Upper lobe of left lung (tissue), 4 donors: ENCODE results near the gene IAPP.
"Not testable (repeated sequence)": the region's sequence is repeated elsewhere in the genome, so short reads cannot be mapped to it uniquely, and the experiment has no call there.

ENCODE experiments used
- EP300 ChIP-seq, 4 donors: sonication (generic); formaldehyde crosslinking; IDR thresholded peaks; one replicate each; pipeline ENCODE4 v1.5.1; 2017; ENCODE audit warnings: antibody characterized with exemption in 4 of 4, control low read depth in 2 of 4
- POLR2A ChIP-seq, 4 donors: fragments of 450-650 bp; IDR thresholded peaks; one replicate each; pipeline ENCODE4 v1.5.1; 2016 to 2017; ENCODE audit warnings: antibody characterized with exemption in 4 of 4, mild to moderate bottlenecking in 2 of 4
- POLR2AphosphoS5 ChIP-seq, 2 donors: sonication (generic); formaldehyde crosslinking; IDR thresholded peaks; one replicate each; pipeline ENCODE4 v1.5.1; 2017; ENCODE audit warnings: antibody characterized with exemption in 2 of 2
- TF ChIP-seq, protein P1 (sequence below), 6 experiments: fragments of 450-650 bp in 4 of 6; fragments of 200-600 bp in 2 of 6; sonication (generic) in 2 of 6; IDR thresholded peaks; one replicate each; pipeline ENCODE4 v1.5.1; 2016 to 2019; ENCODE audit warnings: antibody characterized with exemption in 6 of 6

DNA sequence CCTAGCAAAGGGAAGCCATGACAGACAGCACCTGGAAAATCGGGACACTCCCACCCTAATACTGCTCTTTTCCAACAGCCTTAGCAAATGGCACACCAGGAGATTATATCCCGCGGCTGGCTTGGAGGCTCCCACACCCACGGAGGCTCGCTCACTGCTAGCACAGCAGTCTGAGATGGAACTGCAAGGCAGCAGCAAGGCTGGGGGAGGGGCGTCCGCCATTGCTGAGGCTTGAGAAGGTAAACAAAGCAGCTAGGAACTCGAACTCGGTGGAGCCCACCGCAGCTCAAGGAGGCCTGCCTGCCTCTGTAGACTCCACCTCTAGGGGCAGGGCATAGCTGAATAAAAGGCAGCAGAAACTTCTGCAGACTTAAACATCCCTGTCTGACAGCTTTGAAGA is 12.1 kb upstream of the IAPP start:
- TF ChIP-seq, protein P1, sequence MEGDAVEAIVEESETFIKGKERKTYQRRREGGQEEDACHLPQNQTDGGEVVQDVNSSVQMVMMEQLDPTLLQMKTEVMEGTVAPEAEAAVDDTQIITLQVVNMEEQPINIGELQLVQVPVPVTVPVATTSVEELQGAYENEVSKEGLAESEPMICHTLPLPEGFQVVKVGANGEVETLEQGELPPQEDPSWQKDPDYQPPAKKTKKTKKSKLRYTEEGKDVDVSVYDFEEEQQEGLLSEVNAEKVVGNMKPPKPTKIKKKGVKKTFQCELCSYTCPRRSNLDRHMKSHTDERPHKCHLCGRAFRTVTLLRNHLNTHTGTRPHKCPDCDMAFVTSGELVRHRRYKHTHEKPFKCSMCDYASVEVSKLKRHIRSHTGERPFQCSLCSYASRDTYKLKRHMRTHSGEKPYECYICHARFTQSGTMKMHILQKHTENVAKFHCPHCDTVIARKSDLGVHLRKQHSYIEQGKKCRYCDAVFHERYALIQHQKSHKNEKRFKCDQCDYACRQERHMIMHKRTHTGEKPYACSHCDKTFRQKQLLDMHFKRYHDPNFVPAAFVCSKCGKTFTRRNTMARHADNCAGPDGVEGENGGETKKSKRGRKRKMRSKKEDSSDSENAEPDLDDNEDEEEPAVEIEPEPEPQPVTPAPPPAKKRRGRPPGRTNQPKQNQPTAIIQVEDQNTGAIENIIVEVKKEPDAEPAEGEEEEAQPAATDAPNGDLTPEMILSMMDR (IDR thresholded peaks at IDR 0.05), result not testable (repeated sequence)
- TF ChIP-seq POLR2AphosphoS5, EP300, POLR2A (IDR thresholded peaks at IDR 0.05): not testable (repeated sequence)
